Caki2 (cell line): ENCODE data around the gene MARS1. TPM values are rescaled to one million over a fixed set of nuclear protein-coding genes. Genes with fewer than 3 reads are reported as not detected.

Source experiments
- DNase-seq: peaks from one replicate; pipeline ENCODE4 v3.0.0-alpha.2; 2015; ENCODE audit warnings: low read depth
- in situ Hi-C: cut with HindIII; loops from 2 replicates; pipeline ENCODE4 v1.10.0; 2016; ENCODE audit warnings: low sequenced_read_pairs, low pct_unique_long_range_greater_than_20kb, mixed read lengths
- total RNA-seq: library from RNA; depleted of rRNA; stranded (reverse); fragments of >200 nt; shearing (Covaris generic); gene quantifications from 2 replicates; pipeline ENCODE4 v1.2.3, GENCODE V29; 2014; ENCODE audit warnings: low replicate concordance

Gene MARS1
- total RNA-seq, 1 experiment from 2014 or later, result 285 TPM

DNA sequence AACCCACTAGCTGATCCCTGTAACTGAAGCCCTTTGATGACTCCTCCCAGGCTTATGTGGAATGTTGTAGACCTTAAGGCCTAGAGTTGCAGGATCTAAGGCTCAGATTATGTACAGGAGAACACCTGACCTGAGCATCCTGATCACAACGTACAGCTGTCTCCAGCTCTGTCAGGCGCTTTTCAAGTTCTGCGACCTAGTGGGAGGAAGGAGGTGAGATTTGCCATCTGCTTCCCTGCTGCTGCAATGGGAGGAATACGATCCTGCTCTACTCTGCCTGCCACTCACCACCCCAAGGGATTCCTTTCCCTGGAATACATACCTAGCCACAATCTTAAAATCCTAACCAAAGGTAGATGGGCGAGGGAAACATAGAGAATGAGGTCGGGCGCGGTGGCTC, 45.2 kb downstream of the MARS1 start:
- in situ Hi-C loops, result no loop called here
- no peak for DNase-seq

DNA sequence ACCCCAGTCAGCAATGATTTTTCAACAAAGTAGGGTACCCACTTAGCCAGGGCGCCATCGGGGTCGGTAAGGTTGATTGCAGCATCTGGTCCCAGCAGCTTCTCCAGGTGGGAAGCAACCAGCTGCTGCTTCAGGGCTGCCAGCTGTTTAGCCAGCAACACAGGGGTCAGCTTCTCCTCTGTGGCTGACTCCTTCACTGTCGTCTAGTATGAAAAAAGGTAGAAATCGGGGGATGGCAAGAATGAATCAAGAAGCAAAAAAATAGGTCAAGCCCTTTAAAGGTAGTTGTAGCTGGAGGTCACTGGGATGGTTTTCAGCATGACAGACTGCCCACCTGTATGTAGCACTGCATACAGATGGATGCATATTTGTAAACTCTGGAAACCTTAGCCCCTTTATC, 46.4 kb downstream of the MARS1 start:
- no peak for DNase-seq
- in situ Hi-C loops, result no loop called here

GRCh38 chr12:57534991-57535543, 47.2 kb downstream of the MARS1 start:
- in situ Hi-C loops, result no loop called here
- DNase-seq, result no peak

GRCh38 chr12:57535764-57536596, 48.1 kb downstream of the MARS1 start:
- in situ Hi-C loops, result no loop called here
- no peak for DNase-seq

DNA sequence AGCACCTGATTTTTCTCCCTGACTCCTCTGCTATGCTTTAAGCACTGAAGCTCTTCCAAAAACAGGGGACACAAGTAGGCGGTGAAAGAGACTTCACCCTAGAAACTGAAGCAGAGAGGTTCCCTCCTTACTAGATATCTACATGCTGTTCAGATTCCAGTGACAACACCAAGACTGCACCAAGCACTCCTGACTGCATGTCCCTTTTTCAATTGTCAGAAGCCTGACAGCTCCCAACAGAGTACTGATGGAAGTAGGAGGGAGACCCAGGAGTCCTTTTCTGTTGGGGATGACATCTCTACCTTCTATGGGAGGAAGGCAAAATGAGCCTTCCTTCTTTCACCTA, 48.7 kb downstream of the MARS1 start:
- no peak for DNase-seq
- in situ Hi-C loops, result no loop called here

- in situ Hi-C loops, result no loop called here
- DNase-seq, result no peak
Measured at GRCh38 chr12:57539134-57539768, 51.4 kb downstream of the MARS1 start.

DNA sequence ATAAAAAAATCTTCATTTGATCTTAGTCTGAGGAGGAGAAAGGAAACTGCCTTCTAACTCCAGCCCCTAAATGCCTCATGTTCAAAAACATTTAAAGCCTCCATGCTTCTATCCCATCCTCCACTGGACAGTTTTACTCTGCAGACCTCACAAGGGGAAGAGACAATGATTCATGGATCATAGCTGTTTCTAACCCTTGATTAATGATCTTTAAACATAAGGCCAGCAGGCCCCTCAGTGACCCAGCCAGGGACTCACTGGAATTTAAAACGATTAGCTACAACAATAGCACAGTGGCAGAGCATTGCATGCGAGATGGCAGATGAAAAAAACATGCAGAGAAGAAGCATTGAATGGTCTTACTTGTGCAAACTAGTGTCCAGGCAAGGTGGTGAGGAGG, 53.1 kb downstream of the MARS1 start:
- DNase-seq, result no peak
- in situ Hi-C loops, result no loop called here

GRCh38 chr12:57541717-57542116, 53.8 kb downstream of the MARS1 start:
- in situ Hi-C loops, result no loop called here
- DNase-seq, result no peak

DNA sequence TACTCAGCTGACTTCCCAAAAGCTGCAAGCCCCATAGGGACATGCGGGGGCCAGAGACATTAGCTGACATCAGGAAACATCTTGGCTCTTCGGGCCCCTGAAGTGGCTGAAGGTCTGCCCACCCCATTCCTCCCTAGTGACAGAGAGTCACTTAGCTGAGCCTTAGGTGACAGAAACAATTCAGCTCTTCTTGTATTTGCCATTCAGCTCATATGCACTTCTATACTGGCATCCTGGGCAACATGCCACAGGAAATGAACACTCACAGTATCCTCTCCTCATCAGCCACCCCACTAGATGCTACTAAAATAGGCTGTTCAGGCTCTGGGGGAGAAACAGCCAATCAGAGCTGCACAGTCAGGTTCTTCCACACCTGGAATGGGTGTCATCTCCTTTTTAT, 55.7 kb downstream of the MARS1 start:
- in situ Hi-C loops, result no loop called here
- DNase-seq, result no peak

DNA sequence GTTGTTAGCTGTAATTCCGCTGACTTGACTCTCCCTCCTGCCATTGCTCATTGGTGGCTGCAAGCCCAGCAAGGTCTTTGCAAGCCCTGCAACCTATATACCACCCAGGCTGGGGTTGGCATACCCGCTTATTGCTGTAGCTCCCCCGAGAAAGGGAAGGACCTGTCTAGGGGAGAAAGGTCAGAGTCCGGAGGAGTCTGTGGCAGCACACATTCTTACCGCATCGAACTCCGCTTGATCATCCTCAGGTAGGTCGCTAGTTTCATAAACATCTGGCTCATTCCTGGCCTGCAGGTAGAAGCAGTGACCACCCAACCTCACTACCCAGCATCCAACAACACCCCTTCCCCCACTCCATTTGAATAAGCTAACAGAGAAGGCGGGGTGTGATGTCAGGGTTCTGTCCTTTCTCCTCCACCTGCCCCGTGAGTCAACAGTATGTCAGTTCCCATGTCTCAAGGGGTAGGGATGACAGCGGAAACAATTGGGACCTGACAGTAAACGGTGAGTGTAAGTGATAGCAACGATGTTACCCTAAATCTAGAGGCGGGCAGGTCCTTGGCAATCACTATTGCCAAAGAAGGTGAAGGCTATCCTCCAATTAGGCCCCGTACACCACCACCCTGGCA, 58.1 kb downstream of the MARS1 start:
- peak; percentile 10 for DNase-seq
- in situ Hi-C loops, result no loop called here

DNA sequence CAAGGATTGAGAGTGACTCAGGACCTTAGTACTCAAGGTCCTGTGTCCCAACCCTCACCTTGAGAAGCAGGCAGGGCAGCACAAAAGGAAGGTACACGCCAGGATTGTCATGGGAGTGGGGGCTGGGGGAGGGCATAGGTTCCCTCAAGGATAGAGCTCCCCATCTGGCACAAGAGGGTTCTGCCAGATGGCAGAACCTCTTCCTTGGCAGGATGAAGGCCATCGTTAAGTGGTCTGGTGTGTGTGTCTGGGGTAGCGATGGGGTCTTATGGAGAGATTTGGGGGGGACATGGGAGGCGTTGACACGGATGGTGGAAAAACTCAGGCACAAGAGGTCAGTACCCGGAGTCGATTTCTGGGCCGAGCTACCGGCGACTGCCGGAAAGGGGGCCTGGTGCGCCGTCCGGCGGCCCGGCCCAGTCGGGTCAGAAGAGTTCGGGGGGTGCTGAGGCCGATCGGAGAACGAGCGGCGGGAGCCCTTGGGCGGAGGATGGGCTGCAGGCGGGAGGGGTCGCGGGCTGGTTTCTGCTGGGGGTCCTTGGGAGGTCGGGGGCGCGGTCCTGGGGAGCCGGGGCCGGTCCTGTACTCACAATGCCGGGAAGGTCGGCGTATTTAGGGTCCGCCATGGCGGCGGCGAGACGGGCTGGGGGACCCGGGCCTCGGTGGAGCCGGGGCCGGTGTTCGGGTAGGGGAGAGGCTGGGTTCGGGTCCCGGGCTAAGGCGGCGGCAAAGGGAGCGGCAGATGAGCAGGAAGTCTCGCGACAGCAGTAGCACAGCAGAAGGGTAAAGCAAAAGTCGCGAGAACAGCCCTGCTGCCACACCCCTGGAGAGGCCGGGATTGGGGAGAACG, 58.8 kb downstream of the MARS1 start, which contains the start of gene DCTN2:
DCTN2 (minus strand) TSS at position 755 of the 850 bp plus-strand sequence; CDS start at position 626, 129 bp downstream.
- in situ Hi-C loops, result no loop called here
- DNase-seq, result peak; percentile 95

- no peak for DNase-seq
- in situ Hi-C loops, result no loop called here
Measured at GRCh38 chr12:57547288-57548012, 59.6 kb downstream of the MARS1 start.

DNA sequence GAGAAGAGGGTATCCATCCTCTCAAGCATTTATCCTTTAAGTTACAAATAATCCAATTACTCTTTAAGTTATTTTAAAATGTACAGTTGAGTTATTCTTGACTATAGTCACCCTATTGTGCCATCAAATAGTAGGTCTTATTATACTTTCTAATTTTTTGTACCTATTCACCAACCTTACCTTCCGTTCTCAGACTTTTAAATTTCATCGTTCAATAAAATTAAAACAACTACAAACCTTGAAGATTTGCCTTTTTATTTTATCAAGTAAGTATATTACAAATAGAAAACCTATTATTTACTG, 60.1 kb downstream of the MARS1 start:
- in situ Hi-C loops, result no loop called here
- no peak for DNase-seq

DNA sequence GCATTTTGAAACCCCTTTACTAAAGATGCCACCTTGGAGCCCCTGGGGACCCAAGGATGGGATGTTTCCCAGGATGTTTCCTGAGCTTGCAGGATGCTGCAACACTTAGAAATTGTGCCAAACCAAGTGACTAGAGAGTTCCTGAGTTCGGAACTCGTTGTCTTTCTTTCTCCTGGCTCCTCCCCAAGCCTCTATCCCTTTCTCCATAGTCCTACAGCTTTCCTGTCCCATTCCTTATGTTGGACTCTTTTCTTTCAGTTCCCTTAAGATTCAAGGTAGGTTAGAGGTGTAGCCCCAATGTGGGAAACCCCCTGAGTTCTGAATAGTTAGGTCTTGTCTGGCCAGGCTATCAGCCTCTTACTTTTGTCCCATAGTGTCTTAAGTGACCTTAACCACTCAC, 60.6 kb downstream of the MARS1 start:
- in situ Hi-C loops, result no loop called here
- no peak for DNase-seq

DNA sequence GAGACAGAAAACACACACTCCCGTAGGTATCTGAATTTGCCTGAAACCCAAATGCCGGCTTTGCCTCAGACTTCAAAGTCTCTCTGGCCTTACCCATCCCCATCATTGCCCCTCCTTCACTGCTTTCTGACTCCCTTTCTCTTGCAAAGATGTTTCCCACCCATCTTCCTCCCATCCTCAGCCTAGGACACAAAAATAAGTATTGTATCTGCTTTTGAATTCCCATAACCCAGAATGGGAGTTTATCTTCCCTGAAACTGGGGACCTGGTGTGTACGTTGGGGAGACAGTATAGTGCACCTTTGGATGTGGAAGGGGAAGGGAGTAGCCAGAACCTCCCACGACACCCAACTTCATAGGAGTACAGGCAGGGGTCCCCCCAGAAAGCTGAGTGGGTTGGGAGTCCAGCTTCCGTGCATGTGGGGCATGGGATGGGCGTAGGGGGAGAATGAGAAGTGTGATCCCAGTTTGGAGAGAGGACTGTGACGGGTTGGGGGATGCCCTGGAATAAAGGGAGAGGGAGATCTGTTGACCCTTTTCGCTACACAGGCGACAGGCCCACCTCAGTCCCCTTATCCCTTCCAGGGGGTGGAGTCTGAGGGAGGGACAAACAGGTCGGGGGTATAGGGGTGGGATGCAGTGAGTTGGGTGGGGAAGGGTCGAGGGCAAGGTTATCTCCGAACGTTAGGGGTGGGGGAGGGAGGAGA, 61.5 kb downstream of the MARS1 start:
- in situ Hi-C loops, result no loop called here
- DNase-seq, result no peak

- in situ Hi-C loops, result no loop called here
- no peak for DNase-seq
Measured at GRCh38 chr12:57549909-57550640, 62.2 kb downstream of the MARS1 start, which contains the start of gene KIF5A. KIF5A (plus strand) TSS chr12:57550044; CDS start chr12:57550272, 228 bp downstream.
